Effector memory CD4-positive, alpha-beta T cell (primary cell): ENCODE data around the gene SPATA31C1.

Experiments
- DNase-seq, 3 donors: peaks; one replicate each; pipeline ENCODE4 v3.0.0-alpha.2; 2020
- H3K27ac ChIP-seq: 2 replicates; pipeline ENCODE4 v1.7.0; 2013; ENCODE audit warnings: mild to moderate bottlenecking, low read length, moderate library complexity; ENCODE audit not compliant: insufficient read depth, poor library complexity, severe bottlenecking
- H3K27me3 ChIP-seq: replicated peaks from 2 replicates; pipeline ENCODE4 v1.7.0; 2013; ENCODE audit warnings: mild to moderate bottlenecking, low read length; ENCODE audit not compliant: insufficient read depth, control insufficient read depth, poor library complexity, severe bottlenecking
- H3K36me3 ChIP-seq: 2 replicates; pipeline ENCODE4 v1.7.0; 2013; ENCODE audit warnings: mild to moderate bottlenecking, low read length, moderate library complexity; ENCODE audit not compliant: control insufficient read depth, insufficient read depth
- H3K4me1 ChIP-seq: 2 replicates; pipeline ENCODE4 v1.7.0; 2013; ENCODE audit warnings: low read length, mild to moderate bottlenecking; ENCODE audit not compliant: control insufficient read depth, insufficient read depth, poor library complexity, severe bottlenecking
- H3K4me3 ChIP-seq: 2 replicates; pipeline ENCODE4 v1.7.0; 2013; ENCODE audit warnings: low read length, low read depth, mild to moderate bottlenecking; ENCODE audit not compliant: insufficient read depth, poor library complexity, severe bottlenecking
- H3K9me3 ChIP-seq: 2 replicates; pipeline ENCODE4 v1.7.0; 2013; ENCODE audit warnings: mild to moderate bottlenecking, low read length, moderate library complexity; ENCODE audit not compliant: control insufficient read depth

SPATA31C1 gene

DNA sequence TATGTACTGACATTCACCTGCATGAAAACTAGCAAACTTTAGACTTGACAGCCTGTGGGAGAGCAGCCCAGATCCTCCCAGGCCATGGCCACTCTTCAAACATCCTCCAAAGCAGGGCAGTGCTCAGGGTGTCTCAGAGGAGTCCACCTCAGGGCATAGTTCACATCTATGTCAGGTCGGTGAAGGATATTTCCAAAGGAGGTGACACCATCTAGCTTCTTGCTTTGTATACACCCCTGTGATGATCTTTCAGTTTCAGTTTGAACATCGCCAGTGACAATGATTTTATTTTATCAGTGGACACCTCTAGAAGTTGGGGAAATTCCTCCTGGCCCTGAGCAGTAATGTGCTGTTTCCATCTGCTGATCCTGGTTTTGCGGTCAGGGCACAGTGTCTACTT is 36.5 kb downstream of the SPATA31C1 start:
- Histone ChIP-seq H3K4me3 (no peak overlapping the region), H3K27ac (no peak overlapping the region), H3K27me3 (no peaks in the 10 kb centered on the region), H3K36me3 (no peaks in the 10 kb centered on the region), H3K4me1 (no peaks in the 10 kb centered on the region), H3K9me3 (no peaks in the 10 kb centered on the region)
- no peak for DNase-seq

DNA sequence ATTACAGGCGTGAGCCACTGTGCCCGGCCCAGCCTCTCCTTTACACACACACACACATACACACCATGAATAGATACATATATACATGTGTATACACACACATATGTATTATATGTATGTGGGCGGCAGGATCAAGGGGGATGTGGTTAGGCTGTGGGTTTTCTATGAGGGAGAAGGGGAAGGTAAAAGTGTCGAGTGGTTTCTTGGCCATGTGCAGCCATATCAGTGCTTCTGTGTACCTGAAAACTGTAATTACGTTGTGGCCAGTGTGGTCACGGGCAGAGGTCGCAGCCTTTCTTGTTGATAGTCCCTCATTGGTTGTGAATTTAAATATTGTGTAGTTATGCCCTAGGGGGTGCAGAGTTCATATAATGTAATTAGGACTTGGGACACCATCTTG is 40.1 kb downstream of the SPATA31C1 start:
- H3K4me3 ChIP-seq: no peak overlapping the region
- H3K27ac ChIP-seq: no peak overlapping the region
- H3K9me3 ChIP-seq: no peaks in the 10 kb centered on the region
- no peak for DNase-seq
- no peaks in the 10 kb centered on the region for H3K36me3 ChIP-seq
- peaks cover 2% of the 10 kb centered on the region for H3K27me3 ChIP-seq
- H3K4me1 ChIP-seq: no peaks in the 10 kb centered on the region

DNA sequence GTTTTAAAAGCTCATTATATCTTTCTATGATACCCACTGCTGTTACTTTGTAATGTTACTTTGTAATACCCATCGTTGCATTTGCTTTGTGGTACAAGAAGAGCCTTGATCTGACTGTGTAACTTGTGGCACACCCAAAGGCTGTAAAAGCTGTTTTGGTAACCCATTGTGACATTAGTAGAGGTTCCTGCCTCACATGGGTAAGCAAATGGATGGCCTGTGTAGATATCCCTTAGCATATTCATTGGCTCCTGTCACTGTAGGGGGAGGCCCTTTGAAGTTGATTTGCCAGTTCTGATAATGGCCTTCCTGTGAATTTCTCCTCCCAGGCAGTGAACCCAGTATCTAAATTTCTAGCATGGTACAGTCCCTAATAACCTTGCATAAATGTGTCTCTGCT is 40.8 kb downstream of the SPATA31C1 start:
- DNase-seq: no peak
- Histone ChIP-seq H3K4me3 (no peak overlapping the region), H3K27me3 (peaks cover 2% of the 10 kb centered on the region), H3K27ac (no peak overlapping the region), H3K36me3 (no peaks in the 10 kb centered on the region), H3K4me1 (no peaks in the 10 kb centered on the region), H3K9me3 (no peaks in the 10 kb centered on the region)

DNA sequence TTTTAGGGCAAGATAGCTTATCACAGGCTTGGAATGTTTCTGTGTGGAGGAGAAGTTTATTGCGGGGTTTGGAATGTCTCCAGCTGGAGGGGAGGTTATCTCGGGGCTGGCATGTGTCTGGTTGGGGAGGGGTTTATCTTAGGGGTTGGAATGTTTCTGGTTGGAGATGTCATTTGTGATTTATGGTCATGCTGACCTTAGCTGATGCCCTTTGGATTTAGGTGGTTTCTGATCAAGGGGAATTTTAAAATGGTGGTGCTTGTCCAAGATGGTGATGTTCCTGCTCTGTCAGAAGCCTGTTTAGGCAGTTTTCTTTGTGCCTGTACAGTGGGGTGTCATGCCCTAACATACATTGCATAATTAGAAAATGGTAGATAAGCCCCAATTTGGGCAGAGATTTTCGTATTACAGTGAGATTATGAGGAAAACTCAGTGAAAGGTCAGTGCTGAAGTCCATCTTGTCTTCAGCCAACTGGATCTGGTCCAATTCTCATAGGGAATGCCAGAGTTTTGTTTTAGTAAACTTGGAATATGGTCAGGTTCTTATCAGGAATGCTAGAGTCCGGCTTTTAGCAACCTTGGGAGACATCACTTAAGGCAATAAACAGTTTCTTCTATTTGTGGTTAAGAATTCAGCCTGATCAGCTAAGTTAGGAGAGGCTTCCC is 42.3 kb downstream of the SPATA31C1 start:
- H3K4me3 ChIP-seq: no peak overlapping the region
- no peak overlapping the region for H3K27ac ChIP-seq
- DNase-seq: no peak
- H3K27me3 ChIP-seq: peaks cover 2% of the 10 kb centered on the region
- H3K36me3 ChIP-seq: no peaks in the 10 kb centered on the region
- H3K9me3 ChIP-seq: no peaks in the 10 kb centered on the region
- H3K4me1 ChIP-seq: no peaks in the 10 kb centered on the region

DNA sequence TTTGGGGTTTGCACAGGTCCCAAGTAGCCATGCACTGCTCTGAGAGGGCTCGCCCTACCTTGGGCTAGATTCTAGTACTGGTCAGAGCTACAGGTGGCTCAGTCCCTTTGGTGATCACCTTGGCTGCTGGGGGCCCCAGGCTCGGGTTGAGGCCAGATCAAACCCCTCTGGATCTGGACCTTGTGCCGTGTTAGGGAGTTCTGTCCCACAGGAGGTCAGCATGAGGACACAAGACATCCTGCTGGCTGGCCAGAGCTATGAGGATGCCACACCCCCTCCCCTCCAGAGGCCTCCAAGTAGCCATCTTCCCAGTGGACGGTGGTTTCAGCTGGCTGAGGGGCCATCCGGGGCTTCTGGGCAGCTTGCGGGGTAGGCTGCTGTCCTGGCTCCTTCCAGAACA is 46.0 kb downstream of the SPATA31C1 start:
- Histone ChIP-seq H3K36me3 (peaks cover 17% of the 10 kb centered on the region), H3K27me3 (peaks cover 2% of the 10 kb centered on the region), H3K27ac (no peak overlapping the region), H3K9me3 (no peaks in the 10 kb centered on the region), H3K4me1 (no peaks in the 10 kb centered on the region), H3K4me3 (no peak overlapping the region)
- no peak for DNase-seq

DNA sequence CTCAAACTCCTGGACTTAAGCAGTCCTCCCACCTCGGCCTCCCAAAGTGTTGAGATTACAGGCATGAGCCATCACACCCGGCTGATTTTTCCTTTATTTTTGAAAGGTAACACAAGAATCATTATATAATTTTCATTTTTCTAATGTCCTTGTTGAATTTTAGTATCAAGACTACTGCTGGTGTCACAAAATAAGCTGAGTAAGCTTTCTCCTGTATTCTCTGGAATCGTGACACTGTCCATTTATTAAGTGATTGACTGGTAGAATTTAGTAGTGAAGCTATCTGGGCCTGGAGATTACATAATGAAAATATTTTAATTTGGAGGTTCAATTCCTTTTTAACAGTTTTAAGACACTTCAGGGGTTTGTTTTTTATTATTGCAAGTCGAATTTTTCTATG is 47.1 kb downstream of the SPATA31C1 start:
- H3K4me3 ChIP-seq: no peak overlapping the region

DNA sequence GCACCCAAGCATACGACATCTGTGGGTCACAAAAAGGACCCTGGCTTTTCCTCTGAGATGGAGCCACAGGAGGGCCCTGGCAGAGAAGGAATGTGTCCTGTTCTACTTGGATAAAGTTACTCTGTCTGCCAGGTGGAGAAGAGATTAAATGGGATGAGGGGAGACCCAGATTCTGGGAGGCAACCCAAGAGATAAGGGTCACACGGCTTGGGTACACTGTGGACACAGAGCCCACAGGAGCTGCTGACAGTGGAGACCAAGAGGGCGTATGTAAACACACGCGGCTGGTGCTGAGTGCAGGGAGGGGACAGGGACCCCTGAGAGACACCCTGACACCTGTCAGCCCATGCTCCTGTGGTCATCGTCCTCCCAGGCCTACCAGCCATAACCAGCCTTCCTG is 50.4 kb downstream of the SPATA31C1 start:
- H3K27ac ChIP-seq: no peak overlapping the region
- no peaks in the 10 kb centered on the region for H3K27me3 ChIP-seq
- H3K4me1 ChIP-seq: no peaks in the 10 kb centered on the region
- peaks cover 22% of the 10 kb centered on the region for H3K36me3 ChIP-seq
- no peaks in the 10 kb centered on the region for H3K9me3 ChIP-seq
- no peak overlapping the region for H3K4me3 ChIP-seq
- no peak for DNase-seq

More for the DNA sequence above, 47.1 kb downstream of the SPATA31C1 start:
- H3K27ac ChIP-seq: no peak overlapping the region
- peaks cover 2% of the 10 kb centered on the region for H3K27me3 ChIP-seq
- H3K36me3 ChIP-seq: peaks cover 22% of the 10 kb centered on the region
- no peaks in the 10 kb centered on the region for H3K9me3 ChIP-seq
- no peak for DNase-seq
- no peaks in the 10 kb centered on the region for H3K4me1 ChIP-seq

DNA sequence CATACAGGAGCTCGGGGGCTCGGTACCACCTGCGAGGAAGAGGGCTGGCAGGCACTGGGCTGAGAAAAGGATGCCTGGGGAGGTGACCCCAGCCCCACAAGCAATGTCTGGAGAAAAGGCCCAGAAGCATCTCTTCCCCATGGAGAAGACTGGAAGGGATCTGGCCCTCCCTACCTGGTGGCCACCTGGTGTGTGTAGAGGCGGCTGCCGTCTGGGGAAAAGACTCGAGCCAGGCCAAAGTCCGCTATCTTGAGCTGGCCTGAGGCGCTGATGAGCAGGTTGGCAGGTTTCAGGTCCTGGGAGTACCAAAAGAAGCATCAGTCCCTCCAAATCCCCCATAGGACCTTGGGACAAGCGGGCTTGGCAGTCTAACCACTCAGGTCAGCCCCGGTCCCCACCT is 52.8 kb downstream of the SPATA31C1 start:
- no peak overlapping the region for H3K27ac ChIP-seq

DNA sequence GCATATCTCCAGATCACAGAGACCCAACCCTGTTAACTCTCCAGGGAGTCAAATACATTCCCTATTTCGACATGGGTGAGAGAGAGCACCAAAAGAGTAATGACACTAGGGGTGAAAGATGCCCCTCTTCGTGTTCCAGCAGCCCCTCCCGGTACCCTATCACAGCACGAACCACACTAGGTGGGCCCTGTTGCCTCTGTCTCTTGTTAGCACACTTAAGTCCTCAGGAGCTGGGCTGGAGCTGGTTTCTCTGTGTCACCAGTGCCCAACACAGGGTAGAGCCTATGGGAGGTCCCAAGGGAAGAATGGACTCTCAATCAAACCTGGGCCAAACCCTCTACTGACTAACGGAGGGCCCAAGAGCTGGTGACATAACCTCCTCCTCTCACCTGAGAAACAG is 55.4 kb downstream of the SPATA31C1 start:
- Histone ChIP-seq H3K27ac (peak overlapping the region; percentile 81), H3K27me3 (no peaks in the 10 kb centered on the region), H3K36me3 (peaks cover 12% of the 10 kb centered on the region), H3K9me3 (no peaks in the 10 kb centered on the region), H3K4me3 (no peak overlapping the region), H3K4me1 (peaks cover 6% of the 10 kb centered on the region)
- no peak for DNase-seq

More for the DNA sequence above, 52.8 kb downstream of the SPATA31C1 start:
- Histone ChIP-seq H3K36me3 (peaks cover 22% of the 10 kb centered on the region), H3K4me1 (peaks cover 6% of the 10 kb centered on the region), H3K27me3 (no peaks in the 10 kb centered on the region), H3K4me3 (no peak overlapping the region), H3K9me3 (no peaks in the 10 kb centered on the region)
- DNase-seq: no peak
